ENCODE measurements around the gene PDE4B.

The PDE4B gene

GRCh38 chr1:66383168-66383567, 590.5 kb downstream of the PDE4B start:
- TF ChIP-seq CTCF (IDR thresholded peaks at IDR 0.05), result no peak

DNA sequence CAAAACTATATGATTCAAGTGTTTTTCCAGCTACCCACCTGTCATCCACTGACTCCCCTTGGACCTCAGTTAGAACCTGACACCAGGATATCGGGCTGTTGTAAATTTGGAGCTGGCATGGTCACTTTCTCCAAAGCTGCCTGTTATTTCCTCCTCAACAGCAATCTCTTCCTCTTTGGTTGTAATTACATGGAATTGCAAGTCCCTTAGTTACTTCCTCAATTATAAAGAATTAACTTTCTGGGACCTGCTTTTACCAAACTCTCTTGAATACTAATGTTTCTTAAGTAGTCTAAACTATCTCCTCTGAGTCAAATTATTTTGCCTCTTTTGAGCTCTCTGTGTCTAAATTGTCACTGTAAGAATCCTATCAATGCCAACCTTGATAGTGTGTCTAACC, 590.9 kb downstream of the PDE4B start:
- TF ChIP-seq CTCF (IDR thresholded peaks at IDR 0.05), result no peak

GRCh38 chr1:66384258-66384921, 591.7 kb downstream of the PDE4B start:
- TF ChIP-seq CTCF (IDR thresholded peaks at IDR 0.05), result no peak

GRCh38 chr1:66386712-66387111, 594.0 kb downstream of the PDE4B start:
- no peak for TF ChIP-seq CTCF (IDR thresholded peaks at IDR 0.05)

DNA sequence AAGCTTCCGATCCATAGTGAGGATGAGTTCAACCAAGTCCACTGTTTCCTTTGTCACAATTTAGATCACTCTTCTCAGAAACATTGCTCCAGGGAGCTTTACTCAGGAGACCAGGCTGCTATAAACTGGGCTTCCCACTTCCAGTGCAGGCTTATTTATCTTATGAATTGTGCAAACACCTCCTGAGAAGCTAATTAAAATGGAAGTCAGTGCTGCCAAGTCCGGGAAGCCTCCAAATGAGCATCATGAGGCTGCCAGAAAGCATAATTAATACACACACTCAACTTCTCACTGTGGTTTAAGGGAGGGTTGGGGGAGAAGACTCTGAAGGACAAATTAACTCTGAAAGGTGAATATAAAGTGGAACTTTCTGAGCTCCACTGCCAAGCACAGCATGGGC, 596.2 kb downstream of the PDE4B start:
- no peak for TF ChIP-seq CTCF (IDR thresholded peaks at IDR 0.05)

DNA sequence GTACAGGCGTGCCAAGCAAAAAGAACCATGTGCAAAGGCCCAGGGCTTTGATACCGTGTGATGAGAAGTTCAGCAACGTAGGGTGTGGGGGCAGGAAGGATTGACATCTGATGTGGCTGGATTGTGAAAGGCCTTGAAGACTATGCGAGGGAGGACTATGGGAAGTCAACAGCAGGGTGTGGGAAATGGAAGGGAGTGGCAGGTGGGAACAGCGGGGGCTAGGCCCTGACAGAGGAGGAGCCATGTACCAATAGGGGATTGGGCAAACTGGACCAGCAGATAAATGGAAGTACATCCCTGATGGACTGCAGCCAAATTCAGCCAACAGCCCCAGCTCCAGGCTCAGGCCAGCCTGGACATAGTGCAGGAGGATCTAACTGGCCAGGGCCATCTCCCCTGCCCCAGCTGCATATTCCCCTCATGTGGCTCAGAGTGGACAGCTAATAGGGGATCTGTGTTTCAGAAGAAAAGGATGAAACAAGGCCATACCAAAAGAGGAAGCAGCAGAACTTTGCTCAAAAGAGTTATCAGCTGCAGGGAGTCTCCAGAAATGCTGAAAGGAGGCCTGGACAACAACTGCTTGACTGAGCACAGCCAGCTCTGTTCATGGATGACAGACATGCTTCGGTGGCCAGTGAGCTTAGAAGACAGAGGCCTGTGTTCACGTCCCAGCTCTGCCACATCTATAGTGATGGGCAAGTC, 601.0 kb downstream of the PDE4B start:
- TF ChIP-seq CTCF (IDR thresholded peaks at IDR 0.05), result no peak

DNA sequence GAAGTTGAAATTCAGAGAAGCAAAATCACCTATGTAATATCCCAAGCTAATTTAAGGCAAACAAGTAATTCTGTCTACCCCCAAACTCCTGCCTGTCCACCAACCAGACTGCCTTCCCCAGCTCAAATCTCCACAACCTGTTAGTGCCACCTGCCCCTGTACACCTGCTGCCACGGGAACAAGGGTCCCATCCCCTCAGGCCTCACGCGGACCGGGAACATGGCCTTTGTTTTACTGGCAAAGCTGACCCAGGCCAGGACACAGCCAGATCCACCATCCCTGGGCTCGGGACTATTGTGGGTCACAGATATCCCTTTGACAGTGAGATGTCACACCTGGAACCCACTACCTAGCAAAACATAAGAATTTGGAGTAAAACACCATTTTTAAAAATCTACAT, 601.9 kb downstream of the PDE4B start:
- TF ChIP-seq CTCF (IDR thresholded peaks at IDR 0.05), result no peak

Data from LNCAP (cell line).